Measurements from ENCODE around the gene HOXC10.

HOXC10 gene

GRCh38 chr12:54004063-54004840 is 19.3 kb downstream of the HOXC10 start:
- no peak for DNase-seq

DNA sequence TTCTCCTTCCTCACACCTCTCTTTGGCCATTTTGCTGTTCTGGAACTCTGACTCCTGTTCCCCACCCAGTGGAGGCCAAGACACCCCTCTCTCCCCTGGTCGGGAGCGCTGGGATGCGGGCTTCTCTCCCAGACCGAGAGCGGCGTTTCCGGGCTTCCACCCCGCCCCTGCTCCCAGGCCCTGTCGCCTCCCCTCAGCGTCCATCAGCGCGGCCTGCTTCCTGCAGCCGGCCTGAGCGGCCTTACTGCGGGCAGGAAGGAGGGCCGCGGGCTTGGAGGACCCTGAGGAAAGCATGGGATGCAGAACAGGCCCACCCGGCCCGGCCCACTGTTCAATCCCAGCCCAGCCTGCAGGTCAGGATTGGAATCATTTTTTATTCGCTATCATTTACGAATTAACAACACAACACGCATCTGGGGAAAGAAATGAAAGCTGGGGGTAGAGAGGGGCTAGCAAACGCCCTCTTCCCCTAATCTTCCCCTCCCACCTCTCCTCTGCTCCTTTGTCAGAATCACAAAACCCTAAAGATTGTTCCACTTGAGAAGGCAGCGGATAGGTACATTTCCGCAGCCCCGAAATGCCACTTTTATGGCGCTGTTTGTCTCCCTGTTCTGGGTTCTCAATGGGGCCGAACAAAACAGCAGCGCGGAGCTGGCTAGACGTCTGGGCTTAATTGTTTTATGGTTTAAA is 20.0 kb downstream of the HOXC10 start:
- no peak for DNase-seq

GRCh38 chr12:54005531-54005852 is 20.5 kb downstream of the HOXC10 start:
- DNase-seq = no peak

DNA sequence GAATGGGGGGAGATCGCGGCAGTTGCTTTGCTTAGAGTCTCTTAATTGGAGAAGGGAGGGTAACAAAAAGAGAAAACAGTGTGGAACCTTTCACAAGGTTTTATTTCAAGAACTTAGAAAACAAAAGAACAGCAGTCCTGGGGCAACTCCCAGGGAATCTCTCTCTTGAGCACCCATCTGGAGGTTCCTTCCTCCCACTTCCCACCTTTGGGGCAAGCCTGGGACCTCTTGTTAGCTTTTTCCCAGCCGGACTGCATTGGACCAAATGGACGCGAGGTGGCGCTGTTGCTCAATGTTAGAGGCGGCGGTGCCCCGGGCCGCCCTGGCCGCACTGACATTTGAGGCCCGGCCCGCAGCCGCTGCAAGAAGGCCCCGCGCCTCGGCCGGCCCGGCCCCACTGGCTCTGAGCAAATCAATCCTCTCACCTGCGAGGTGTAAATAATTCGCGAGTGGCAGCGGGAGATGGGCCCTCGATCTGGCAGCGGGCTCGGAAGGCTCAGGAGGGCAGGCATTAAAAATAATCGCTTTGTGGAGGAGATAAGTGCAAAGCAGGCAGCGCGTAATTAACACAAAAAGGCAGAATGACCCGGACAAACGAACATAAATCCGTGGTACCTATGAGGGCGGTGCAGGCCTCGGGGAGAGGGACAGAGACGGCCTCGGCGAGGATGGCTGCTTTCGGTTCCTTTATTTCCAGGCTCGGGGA is 21.1 kb downstream of the HOXC10 start:
- peak; percentile 81 for DNase-seq

GRCh38 chr12:54006559-54007220 is 21.7 kb downstream of the HOXC10 start:
- DNase-seq = no peak

DNA sequence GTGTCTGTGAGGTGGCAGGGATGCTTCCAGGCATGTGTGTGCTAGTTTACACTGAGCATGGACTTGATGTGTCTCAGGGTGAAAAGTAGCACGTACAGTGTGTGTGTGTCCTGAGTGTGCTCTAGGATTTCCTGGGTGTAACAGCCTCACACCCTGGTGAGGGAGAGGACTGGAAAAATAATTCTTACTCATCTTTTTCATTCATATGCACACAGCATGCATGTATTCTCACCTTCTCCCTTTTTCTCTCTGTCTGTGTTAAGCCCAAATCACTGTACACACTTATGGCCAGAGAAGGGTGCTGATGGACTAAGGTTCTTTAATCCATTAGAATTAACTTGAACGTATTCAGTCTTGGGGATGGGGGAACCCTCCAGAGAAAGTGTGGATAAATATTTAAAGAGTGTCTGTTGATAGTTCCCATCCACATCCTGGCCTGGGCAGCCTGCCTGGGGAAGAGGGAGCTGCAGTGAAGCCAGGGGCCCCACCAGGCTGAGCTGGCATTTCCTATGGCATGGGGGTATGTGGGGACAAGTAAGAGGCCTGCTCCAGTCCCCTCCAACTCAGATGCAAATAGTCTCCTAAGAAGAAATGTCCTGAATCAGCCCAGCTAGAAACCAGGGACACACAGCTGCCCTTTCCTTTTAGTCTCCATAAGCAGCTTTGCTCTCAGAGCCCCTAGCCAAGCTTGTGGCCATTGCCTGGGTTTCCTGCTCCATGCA is 22.8 kb downstream of the HOXC10 start:
- DNase-seq = no peak

DNA sequence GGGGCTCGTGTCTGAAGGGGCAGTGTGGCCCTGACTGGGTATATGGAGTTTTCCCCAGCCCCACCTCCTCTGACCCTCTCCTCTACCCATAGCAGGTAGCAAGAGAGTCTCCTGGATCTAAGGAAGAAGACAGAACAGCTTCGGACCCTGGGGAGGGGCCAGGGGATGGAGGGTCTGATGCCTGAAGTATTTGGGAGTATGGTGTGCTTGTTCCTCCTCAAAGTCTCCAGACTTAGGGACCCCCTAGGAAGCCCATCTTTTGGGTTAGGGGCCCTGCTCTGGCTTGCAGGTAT is 23.3 kb downstream of the HOXC10 start:
- DNase-seq = no peak

- DNase-seq = no peak
These were observed 24.5 kb downstream of the HOXC10 start for GRCh38 chr12:54009171-54010052.

DNA sequence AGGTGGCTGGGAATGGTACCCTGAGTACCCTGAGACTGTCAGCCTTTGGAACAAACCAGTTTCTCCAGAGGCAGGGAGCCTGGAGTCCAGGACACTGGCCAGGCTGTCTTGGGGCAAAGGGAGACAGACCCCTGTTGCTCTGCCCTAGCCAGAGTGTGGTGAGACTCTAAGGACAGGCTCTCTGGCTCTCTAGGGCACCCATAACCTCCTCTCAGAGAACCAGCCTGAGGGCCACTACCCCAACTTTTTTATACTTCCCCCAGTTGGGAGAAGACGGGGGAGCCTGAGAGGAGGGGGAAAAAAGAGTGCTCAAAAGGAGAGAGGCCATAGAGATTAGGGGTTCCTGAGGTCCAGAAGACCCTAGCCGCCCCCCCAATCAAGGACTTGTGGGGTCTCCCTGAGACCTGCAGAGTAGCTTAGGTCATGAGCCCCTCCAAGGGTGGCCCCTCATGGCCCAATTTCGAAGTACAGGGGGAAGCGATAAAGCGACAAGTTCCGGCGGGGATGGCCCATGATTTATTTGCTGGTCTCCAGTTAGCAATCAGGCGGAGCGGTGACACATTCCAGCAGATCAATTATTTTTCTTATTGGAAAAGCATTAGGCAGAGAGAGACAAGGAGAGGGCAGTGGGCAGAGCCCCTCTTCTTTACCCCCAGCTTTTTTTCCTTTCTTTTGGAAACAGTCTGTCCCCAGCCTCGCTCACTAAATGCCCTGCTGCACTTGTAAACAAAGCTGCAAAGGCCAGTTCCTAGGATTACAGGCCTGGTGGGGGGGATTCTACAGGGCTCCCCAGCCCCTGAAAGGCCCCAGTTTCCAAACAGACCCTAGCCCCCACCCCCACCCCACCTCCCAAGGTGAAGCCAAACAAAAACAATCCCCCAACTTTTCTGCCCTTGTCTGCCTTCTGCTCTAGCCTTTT is 25.4 kb downstream of the HOXC10 start:
- no peak for DNase-seq

DNA sequence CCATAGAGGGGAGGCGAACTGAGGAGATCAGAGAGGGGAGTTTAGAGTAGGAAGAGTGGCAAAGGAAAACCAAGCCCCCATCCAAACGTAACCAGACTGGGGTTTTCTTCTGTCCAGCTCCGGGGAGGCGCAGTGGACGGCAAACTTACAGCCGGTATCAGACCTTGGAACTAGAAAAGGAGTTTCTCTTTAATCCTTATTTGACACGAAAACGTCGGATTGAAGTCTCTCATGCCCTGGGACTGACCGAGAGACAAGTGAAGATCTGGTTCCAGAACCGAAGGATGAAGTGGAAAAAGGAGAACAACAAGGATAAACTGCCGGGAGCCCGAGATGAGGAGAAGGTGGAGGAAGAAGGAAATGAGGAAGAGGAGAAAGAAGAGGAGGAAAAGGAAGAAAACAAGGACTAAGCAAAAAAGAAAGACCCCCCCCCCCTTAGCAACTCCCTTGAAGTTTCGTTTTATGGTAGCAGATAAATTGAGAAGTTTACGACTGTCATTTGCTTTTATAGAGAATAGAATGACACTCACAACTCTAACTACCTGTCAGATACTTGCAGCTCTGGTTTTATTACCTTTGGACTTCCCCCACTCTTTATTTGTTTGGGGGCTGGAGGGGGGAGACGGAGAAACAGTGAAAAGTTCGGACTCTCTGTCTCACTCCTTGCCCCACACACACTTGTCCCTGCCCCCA is 26.2 kb downstream of the HOXC10 start:
- DNase-seq = no peak

GRCh38 chr12:54011665-54012532 is 27.0 kb downstream of the HOXC10 start:
- DNase-seq = no peak

- no peak for DNase-seq
These were observed 27.9 kb downstream of the HOXC10 start for GRCh38 chr12:54012631-54013409.

GRCh38 chr12:54014377-54015017 is 29.6 kb downstream of the HOXC10 start:
- DNase-seq = no peak

DNA sequence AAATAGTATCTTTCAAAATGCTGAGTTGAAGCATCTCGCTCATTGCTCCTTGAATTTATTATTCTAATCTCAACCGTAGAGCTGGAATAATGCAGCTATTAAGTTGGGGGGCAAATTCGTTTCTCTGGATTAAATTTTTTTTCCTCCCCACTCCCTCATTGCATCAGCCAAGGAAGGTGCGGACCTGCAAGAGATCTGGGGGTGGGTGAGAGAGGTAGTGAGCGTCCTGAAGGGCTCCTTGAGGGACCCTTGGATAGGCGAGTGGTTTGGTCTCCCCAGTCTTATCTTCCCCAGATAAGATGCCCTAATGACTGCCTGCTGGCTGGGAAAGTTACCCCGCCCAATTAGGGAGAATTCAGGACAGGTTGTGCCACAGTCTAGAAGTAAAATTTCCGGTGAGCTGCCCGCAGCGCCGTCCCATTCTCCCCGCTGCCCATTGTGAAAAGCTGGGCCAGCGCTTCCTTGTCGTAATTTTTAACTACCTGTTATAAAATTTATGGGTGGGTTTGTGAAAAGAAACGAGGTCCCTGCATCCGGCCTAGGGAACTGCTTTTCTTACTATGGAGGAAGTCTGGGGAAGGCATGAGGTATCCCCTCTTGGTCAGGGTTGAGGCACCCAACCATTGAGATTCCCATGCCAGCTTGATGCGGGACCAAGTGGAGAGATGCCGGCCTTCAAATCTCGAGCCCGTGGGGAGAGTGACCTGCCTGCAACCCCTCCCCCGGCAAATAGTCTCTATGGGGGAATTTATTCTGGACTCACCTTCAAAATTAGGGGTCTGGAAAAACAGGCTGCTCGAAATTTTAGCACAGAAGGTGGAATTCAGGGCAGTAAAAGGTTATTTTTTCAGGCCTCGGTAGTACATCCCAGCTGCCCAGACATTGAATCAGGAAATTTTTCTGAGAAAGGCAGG is 30.3 kb downstream of the HOXC10 start:
- no peak for DNase-seq

DNA sequence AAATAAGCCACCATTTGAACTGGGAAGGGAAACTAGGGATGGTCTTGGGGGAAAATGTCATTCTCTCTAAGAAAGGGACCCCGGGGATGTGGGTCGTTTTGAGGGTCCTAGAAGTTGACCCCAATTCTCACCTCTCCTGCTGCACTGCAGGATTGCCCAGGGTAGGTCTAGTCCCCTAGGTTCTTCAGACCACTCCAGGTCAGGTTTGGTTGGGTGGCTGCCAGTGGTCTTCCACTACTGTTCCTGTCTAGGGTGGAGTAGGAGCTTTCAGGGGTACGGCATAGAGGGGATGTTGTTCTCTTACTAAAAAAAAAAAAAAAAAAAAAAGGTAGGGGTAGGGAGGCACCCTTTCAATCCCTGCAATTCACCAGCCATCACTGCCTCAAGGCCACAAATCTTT is 31.1 kb downstream of the HOXC10 start:
- no peak for DNase-seq

DNA sequence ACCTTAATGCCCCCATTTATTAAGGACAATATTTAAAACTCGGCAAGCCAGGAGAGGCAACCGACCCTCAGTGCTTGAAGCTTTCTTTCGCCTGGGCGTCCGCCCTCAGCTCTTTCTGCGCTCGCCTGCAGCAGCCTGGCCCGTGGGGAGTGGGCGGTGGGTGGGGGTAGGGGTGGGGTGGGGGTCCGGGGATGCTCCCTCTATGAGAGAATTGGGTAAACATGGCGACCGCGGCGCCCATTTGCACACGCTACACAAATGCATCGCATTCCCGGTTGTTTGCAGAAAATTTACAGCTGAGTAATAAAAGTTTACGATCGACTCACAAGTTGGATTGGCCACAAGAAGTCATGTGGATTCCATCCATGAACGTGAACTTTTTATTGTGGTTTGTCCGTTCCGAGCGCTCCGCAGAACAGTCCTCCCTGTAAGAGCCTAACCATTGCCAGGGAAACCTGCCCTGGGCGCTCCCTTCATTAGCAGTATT is 31.6 kb downstream of the HOXC10 start:
- DNase-seq = peak; percentile 26

Measured in NCI-H1092 (cell line).